GM19099 (cell line): ENCODE results near the gene SLC31A1.

ENCODE experiments used
- POLR2A ChIP-seq: IDR thresholded peaks from 3 replicates; pipeline ENCODE4 v1.6.1; 2011; ENCODE audit warnings: low read depth; ENCODE audit not compliant: insufficient read length; ENCODE audit errors: extremely low read depth

The SLC31A1 gene

GRCh38 chr9:113205861-113206260, 15.5 kb upstream of the SLC31A1 start:
- no peak for TF ChIP-seq POLR2A

- TF ChIP-seq POLR2A: no peak
Measured at GRCh38 chr9:113210815-113211214, 10.5 kb upstream of the SLC31A1 start.

GRCh38 chr9:113215132-113215531, 6.2 kb upstream of the SLC31A1 start:
- TF ChIP-seq POLR2A: no peak

GRCh38 chr9:113216406-113216805, 4.9 kb upstream of the SLC31A1 start:
- no peak for TF ChIP-seq POLR2A

- TF ChIP-seq POLR2A: no peak
Measured at GRCh38 chr9:113219186-113219936, 2.0 kb upstream of the SLC31A1 start.

- no peak for TF ChIP-seq POLR2A
Measured at GRCh38 chr9:113219969-113220368, 1.4 kb upstream of the SLC31A1 start.

- TF ChIP-seq POLR2A: no peak
Measured at GRCh38 chr9:113220467-113221002, 809 bp upstream of the SLC31A1 start.

GRCh38 chr9:113221800-113222481, 597 bp downstream of the SLC31A1 start:
- TF ChIP-seq POLR2A: no peak

GRCh38 chr9:113222482-113222841, 1.1 kb downstream of the SLC31A1 start:
- no peak for TF ChIP-seq POLR2A

GRCh38 chr9:113223963-113224362, 2.6 kb downstream of the SLC31A1 start:
- TF ChIP-seq POLR2A: no peak

- TF ChIP-seq POLR2A: no peak
Measured at GRCh38 chr9:113227436-113227835, 6.1 kb downstream of the SLC31A1 start.

GRCh38 chr9:113228130-113228665, 6.9 kb downstream of the SLC31A1 start:
- no peak for TF ChIP-seq POLR2A

- no peak for TF ChIP-seq POLR2A
Measured at GRCh38 chr9:113231701-113232100, 10.4 kb downstream of the SLC31A1 start.

GRCh38 chr9:113237026-113237425, 15.7 kb downstream of the SLC31A1 start:
- TF ChIP-seq POLR2A: no peak

- TF ChIP-seq POLR2A: no peak
Measured at GRCh38 chr9:113238202-113238858, 17.0 kb downstream of the SLC31A1 start.
